Brain microvascular endothelial cell (primary cell): ENCODE results near the gene MRGPRE.

Experiments
- DNase-seq: peaks from one replicate; pipeline ENCODE4 v3.0.0-alpha.2; 2020
- H3K27ac ChIP-seq: fragments of 250-450 bp; sonication (Bioruptor Pico); 2 replicates; pipeline ENCODE4 v1.5.1; 2020; ENCODE audit warnings: mild to moderate bottlenecking, moderate library complexity
- H3K27me3 ChIP-seq: fragments of 250-450 bp; sonication (Bioruptor Pico); replicated peaks from 2 replicates; pipeline ENCODE4 v1.5.1; 2020; ENCODE audit warnings: mild to moderate bottlenecking
- H3K36me3 ChIP-seq: fragments of 250-450 bp; sonication (Bioruptor Pico); replicated peaks from 2 replicates; pipeline ENCODE4 v1.5.1; 2020; ENCODE audit warnings: mild to moderate bottlenecking
- H3K4me3 ChIP-seq: 2 replicates; pipeline ENCODE4 v1.5.1; 2011; ENCODE audit warnings: low read depth, mild to moderate bottlenecking, control low read depth, low read length, moderate library complexity
- in situ Hi-C: cut with HindIII; loops from 2 replicates; pipeline ENCODE4 v1.10.0; 2017; ENCODE audit warnings: low sequenced_read_pairs, low pct_ligation_motif_present
- TF ChIP-seq, protein P1 (sequence below): IDR thresholded peaks from 2 replicates; pipeline ENCODE4 v1.5.1; 2011; ENCODE audit warnings: low read depth, mild to moderate bottlenecking, moderate library complexity, low read length, control low read depth, inconsistent platforms; ENCODE audit errors: missing control alignments

Gene MRGPRE

DNA sequence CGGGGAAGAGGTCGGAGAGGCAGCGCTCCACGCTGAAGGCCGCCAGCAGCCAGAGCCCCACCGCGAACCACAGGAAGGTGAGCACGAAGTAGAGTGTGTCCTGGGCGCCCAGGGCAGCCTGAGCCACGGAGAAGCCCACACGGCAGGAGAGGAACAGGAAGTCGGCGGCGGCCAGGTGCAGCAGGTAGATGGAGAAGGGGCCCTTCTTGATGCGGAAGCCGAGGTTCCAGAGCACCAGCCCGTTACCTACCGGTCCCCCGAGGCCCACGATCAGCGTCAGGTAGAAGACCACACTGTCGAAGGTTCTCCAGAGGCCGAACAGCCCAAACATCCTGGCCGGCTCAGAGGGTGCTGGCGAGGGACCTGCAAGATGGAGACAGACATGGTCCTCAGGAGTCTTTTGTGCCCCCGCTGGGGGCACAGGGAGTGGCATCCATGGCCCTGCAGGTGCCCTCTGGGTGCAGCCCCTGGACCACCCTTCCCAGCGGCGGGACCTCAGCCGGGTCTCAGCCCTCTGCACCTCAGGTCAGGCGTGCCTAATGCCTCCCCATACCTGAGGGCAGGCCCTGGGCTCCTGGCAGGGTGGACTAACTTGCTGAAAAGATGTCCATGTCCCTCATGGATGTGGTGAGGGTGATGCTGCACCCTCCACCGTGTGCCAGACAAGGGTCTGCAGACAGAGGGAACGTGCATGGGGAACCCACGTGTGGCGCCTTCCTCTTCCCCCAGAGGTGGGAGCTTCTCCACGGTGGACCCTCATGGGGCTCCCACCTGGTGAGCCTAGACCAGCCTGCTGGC is 13.5 kb downstream of the MRGPRE start, which contains the start of gene MRGPRG:
Gene MRGPRG (minus strand): TSS at position 331 of the 798 bp plus-strand sequence. CDS start 0 bp downstream, at position 331.
- peaks cover 27% of the 10 kb centered on the region for H3K27me3 ChIP-seq
- no peak within 1 kb of the TSS for H3K4me3 ChIP-seq
- TF ChIP-seq, protein P1, sequence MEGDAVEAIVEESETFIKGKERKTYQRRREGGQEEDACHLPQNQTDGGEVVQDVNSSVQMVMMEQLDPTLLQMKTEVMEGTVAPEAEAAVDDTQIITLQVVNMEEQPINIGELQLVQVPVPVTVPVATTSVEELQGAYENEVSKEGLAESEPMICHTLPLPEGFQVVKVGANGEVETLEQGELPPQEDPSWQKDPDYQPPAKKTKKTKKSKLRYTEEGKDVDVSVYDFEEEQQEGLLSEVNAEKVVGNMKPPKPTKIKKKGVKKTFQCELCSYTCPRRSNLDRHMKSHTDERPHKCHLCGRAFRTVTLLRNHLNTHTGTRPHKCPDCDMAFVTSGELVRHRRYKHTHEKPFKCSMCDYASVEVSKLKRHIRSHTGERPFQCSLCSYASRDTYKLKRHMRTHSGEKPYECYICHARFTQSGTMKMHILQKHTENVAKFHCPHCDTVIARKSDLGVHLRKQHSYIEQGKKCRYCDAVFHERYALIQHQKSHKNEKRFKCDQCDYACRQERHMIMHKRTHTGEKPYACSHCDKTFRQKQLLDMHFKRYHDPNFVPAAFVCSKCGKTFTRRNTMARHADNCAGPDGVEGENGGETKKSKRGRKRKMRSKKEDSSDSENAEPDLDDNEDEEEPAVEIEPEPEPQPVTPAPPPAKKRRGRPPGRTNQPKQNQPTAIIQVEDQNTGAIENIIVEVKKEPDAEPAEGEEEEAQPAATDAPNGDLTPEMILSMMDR, result no peak
- no peaks in the 10 kb centered on the region for H3K36me3 ChIP-seq
- no peak for DNase-seq
- no peak within 1 kb of the TSS for H3K27ac ChIP-seq
- in situ Hi-C loops, result no loop called here

GRCh38 chr11:3217818-3218482 is 14.3 kb downstream of the MRGPRE start:
- Histone ChIP-seq H3K27me3 (peaks cover 23% of the 10 kb centered on the region), H3K4me3 (no peak overlapping the region), H3K27ac (no peak overlapping the region), H3K36me3 (no peaks in the 10 kb centered on the region)
- in situ Hi-C loops, result no loop called here
- TF ChIP-seq, protein P1, result no peak
- DNase-seq, result no peak

DNA sequence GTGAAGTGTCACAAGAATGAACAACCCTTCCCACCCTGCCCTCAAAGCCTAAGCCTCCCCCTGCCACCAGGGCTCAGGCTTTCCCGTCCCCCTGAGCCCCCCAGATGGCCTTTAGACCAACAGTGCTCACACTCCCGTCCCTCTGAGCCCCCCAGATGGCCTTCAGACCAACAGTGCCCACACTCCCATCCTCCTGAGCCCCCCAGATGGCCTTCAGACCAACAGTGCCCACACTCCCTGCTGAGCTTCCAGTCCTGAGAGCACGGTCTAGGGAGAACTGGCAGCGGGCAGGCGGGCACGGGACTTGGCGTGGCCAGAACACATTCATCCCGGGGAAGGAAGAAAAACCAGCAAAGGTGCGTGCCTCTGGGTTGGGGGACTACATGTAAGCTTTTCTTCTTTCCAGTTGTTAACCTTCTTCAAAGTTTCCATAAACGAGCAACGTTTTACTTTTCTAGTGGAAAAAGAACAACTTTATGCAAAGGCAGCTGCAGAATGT is 16.1 kb downstream of the MRGPRE start:
- peaks cover 13% of the 10 kb centered on the region for H3K27me3 ChIP-seq
- TF ChIP-seq, protein P1, result no peak
- no peak overlapping the region for H3K4me3 ChIP-seq
- no peak overlapping the region for H3K27ac ChIP-seq
- no peak for DNase-seq
- H3K36me3 ChIP-seq, result no peaks in the 10 kb centered on the region
- in situ Hi-C loops, result no loop called here

- TF ChIP-seq, protein P1, result no peak
- in situ Hi-C loops, result no loop called here
- Histone ChIP-seq H3K27ac (no peak overlapping the region), H3K4me3 (no peak overlapping the region), H3K36me3 (no peaks in the 10 kb centered on the region), H3K27me3 (peaks cover 10% of the 10 kb centered on the region)
- no peak for DNase-seq
These were observed 16.7 kb downstream of the MRGPRE start for GRCh38 chr11:3215346-3216026.

DNA sequence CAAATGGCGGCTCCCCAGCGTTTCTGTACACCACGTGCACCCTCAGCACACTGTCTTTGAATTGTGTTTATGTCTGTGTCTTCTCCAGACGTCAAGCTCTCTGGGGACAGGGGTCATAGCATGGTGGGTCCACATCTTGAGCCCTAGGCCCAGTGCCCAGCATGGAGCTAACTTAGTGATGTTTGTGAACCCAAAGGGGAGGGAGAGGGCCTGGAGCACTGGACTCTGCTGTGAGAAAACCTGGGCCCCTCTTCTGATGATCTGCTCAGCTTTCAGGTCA is 17.9 kb downstream of the MRGPRE start:
- no peak for DNase-seq
- Histone ChIP-seq H3K4me3 (no peak overlapping the region), H3K36me3 (no peaks in the 10 kb centered on the region), H3K27me3 (peaks cover 2% of the 10 kb centered on the region), H3K27ac (no peak overlapping the region)
- TF ChIP-seq, protein P1, result no peak
- in situ Hi-C loops, result no loop called here
